Activated naive CD8-positive, alpha-beta T cell (primary cell): Measurements from ENCODE around the gene ZNF226.
A peak's percentile ranks its signal among the peaks of the same experiment; 100 is the strongest.
"Not testable (repeated sequence)": the region's sequence is repeated elsewhere in the genome, so short reads cannot be mapped to it uniquely, and the experiment has no call there.

ENCODE experiments used
- H3K27ac Mint-ChIP-seq: one replicate; pipeline ENCODE4 v1.8.0; 2021; ENCODE audit warnings: mixed read lengths
- H3K27me3 Mint-ChIP-seq: one replicate; pipeline ENCODE4 v1.8.0; 2021; ENCODE audit warnings: mixed read lengths
- H3K36me3 Mint-ChIP-seq: one replicate; pipeline ENCODE4 v1.8.0; 2021; ENCODE audit warnings: mixed read lengths
- H3K4me1 Mint-ChIP-seq: one replicate; pipeline ENCODE4 v1.8.0; 2021; ENCODE audit warnings: low read depth, mixed read lengths
- H3K4me3 Mint-ChIP-seq: one replicate; pipeline ENCODE4 v1.8.0; 2021; ENCODE audit warnings: mild to moderate bottlenecking, mixed read lengths
- H3K9me3 Mint-ChIP-seq: one replicate; pipeline ENCODE4 v1.8.0; 2021; ENCODE audit warnings: low read depth, mixed read lengths

The ZNF226 gene

GRCh38 chr19:44192127-44192526, 27.2 kb downstream of the ZNF226 start:
- Mint-ChIP-seq H3K9me3 (peaks cover 47% of the 10 kb centered on the region), H3K4me3 (no peak overlapping the region), H3K36me3 (peaks cover 53% of the 10 kb centered on the region), H3K27me3 (peaks cover 2% of the 10 kb centered on the region), H3K4me1 (no peaks in the 10 kb centered on the region), H3K27ac (no peak overlapping the region)

GRCh38 chr19:44196772-44197171, 31.9 kb downstream of the ZNF226 start:
- Mint-ChIP-seq H3K36me3 (peaks cover 36% of the 10 kb centered on the region), H3K9me3 (peaks cover 30% of the 10 kb centered on the region), H3K4me3 (no peak overlapping the region), H3K4me1 (no peaks in the 10 kb centered on the region), H3K27me3 (peaks cover 2% of the 10 kb centered on the region), H3K27ac (no peak overlapping the region)

GRCh38 chr19:44202470-44202869, 37.6 kb downstream of the ZNF226 start:
- H3K4me3 Mint-ChIP-seq = no peak overlapping the region
- no peak overlapping the region for H3K27ac Mint-ChIP-seq
- peaks cover 9% of the 10 kb centered on the region for H3K27me3 Mint-ChIP-seq
- H3K4me1 Mint-ChIP-seq = peaks cover 4% of the 10 kb centered on the region
- H3K36me3 Mint-ChIP-seq = peaks cover 24% of the 10 kb centered on the region
- H3K9me3 Mint-ChIP-seq = peaks cover 15% of the 10 kb centered on the region

- Mint-ChIP-seq H3K9me3 (peaks cover 15% of the 10 kb centered on the region), H3K27ac (no peak overlapping the region), H3K27me3 (peaks cover 9% of the 10 kb centered on the region), H3K4me1 (peaks cover 7% of the 10 kb centered on the region), H3K36me3 (peaks cover 23% of the 10 kb centered on the region), H3K4me3 (no peak overlapping the region)
Measured at GRCh38 chr19:44202974-44203373, 38.1 kb downstream of the ZNF226 start.

GRCh38 chr19:44203877-44204276, 39.0 kb downstream of the ZNF226 start:
- not testable (repeated sequence) for H3K27me3 Mint-ChIP-seq, H3K4me1 Mint-ChIP-seq

GRCh38 chr19:44204772-44205171, 39.9 kb downstream of the ZNF226 start:
- Mint-ChIP-seq H3K27me3 (peaks cover 9% of the 10 kb centered on the region), H3K36me3 (peaks cover 19% of the 10 kb centered on the region), H3K4me3 (no peak overlapping the region), H3K9me3 (peaks cover 15% of the 10 kb centered on the region), H3K27ac (no peak overlapping the region), H3K4me1 (peaks cover 9% of the 10 kb centered on the region)

More at GRCh38 chr19:44203877-44204276, 39.0 kb downstream of the ZNF226 start:
- H3K4me3 Mint-ChIP-seq, H3K27ac Mint-ChIP-seq: not testable (repeated sequence)
- Mint-ChIP-seq H3K36me3 (peaks cover 23% of the 10 kb centered on the region), H3K9me3 (peaks cover 15% of the 10 kb centered on the region)

- Mint-ChIP-seq H3K27ac (peak overlapping the region; percentile 70), H3K9me3 (peaks cover 15% of the 10 kb centered on the region), H3K27me3 (peaks cover 5% of the 10 kb centered on the region), H3K4me1 (peaks cover 9% of the 10 kb centered on the region), H3K4me3 (peak overlapping the region; percentile 89), H3K36me3 (peaks cover 13% of the 10 kb centered on the region)
Measured at GRCh38 chr19:44207126-44207803, 42.4 kb downstream of the ZNF226 start.

GRCh38 chr19:44212250-44212865, 47.5 kb downstream of the ZNF226 start, which contains the start of gene ZNF227:
ZNF227 (plus strand) TSS chr19:44212532; CDS start chr19:44217793, 5,261 bp downstream.
- Mint-ChIP-seq H3K9me3 (peaks cover 7% of the 10 kb centered on the region), H3K27ac (peak within 1 kb of the TSS; percentile 92)

GRCh38 chr19:44212866-44213346, 48.0 kb downstream of the ZNF226 start:
- H3K27ac Mint-ChIP-seq = peak overlapping the region; percentile 92
- peak overlapping the region; percentile 91 for H3K4me3 Mint-ChIP-seq
- H3K4me1 Mint-ChIP-seq = peaks cover 29% of the 10 kb centered on the region
- peaks cover 7% of the 10 kb centered on the region for H3K9me3 Mint-ChIP-seq
- no peaks in the 10 kb centered on the region for H3K27me3 Mint-ChIP-seq
- peaks cover 19% of the 10 kb centered on the region for H3K36me3 Mint-ChIP-seq

More at GRCh38 chr19:44212250-44212865, 47.5 kb downstream of the ZNF226 start, which contains the start of gene ZNF227:
- Mint-ChIP-seq H3K4me3 (peak within 1 kb of the TSS; percentile 91), H3K27me3 (no peaks in the 10 kb centered on the region), H3K4me1 (peaks cover 31% of the 10 kb centered on the region), H3K36me3 (peaks cover 15% of the 10 kb centered on the region)

GRCh38 chr19:44219926-44220325, 55.0 kb downstream of the ZNF226 start:
- H3K27me3 Mint-ChIP-seq, H3K9me3 Mint-ChIP-seq, H3K27ac Mint-ChIP-seq, H3K4me3 Mint-ChIP-seq: not testable (repeated sequence)
- Mint-ChIP-seq H3K4me1 (peaks cover 15% of the 10 kb centered on the region), H3K36me3 (peaks cover 47% of the 10 kb centered on the region)

GRCh38 chr19:44220761-44221160, 55.9 kb downstream of the ZNF226 start:
- H3K27ac Mint-ChIP-seq, H3K27me3 Mint-ChIP-seq, H3K4me3 Mint-ChIP-seq, H3K9me3 Mint-ChIP-seq: not testable (repeated sequence)
- Mint-ChIP-seq H3K36me3 (peaks cover 50% of the 10 kb centered on the region), H3K4me1 (peaks cover 12% of the 10 kb centered on the region)

GRCh38 chr19:44221291-44221690, 56.4 kb downstream of the ZNF226 start:
- H3K27ac Mint-ChIP-seq, H3K4me3 Mint-ChIP-seq: not testable (repeated sequence)

More at GRCh38 chr19:44221291-44221690, 56.4 kb downstream of the ZNF226 start:
- not testable (repeated sequence) for H3K27me3 Mint-ChIP-seq, H3K9me3 Mint-ChIP-seq, H3K4me1 Mint-ChIP-seq
- H3K36me3 Mint-ChIP-seq = peaks cover 48% of the 10 kb centered on the region
